Fibroblast of skin of right quadriceps (primary cell): Measurements from ENCODE around the gene EVI5.
"Not testable (repeated sequence)": the region's sequence is repeated elsewhere in the genome, so short reads cannot be mapped to it uniquely, and the experiment has no call there.

Experiments used
- DNase-seq: peaks from one replicate; pipeline ENCODE4 v3.0.0-alpha.2; 2013

EVI5 gene

GRCh38 chr1:92567211-92567868, 217.6 kb downstream of the EVI5 start:
- DNase-seq: peak; percentile 43

- no peak for DNase-seq
Observed at GRCh38 chr1:92563457-92564216, 221.3 kb downstream of the EVI5 start.

GRCh38 chr1:92556350-92556749, 228.6 kb downstream of the EVI5 start:
- DNase-seq: no peak

GRCh38 chr1:92554216-92554615, 230.7 kb downstream of the EVI5 start:
- no peak for DNase-seq

- DNase-seq: no peak
Observed at GRCh38 chr1:92551916-92552315, 233.0 kb downstream of the EVI5 start.

- no peak for DNase-seq
Observed at GRCh38 chr1:92544756-92545165, 240.1 kb downstream of the EVI5 start.

GRCh38 chr1:92543131-92544055, 241.5 kb downstream of the EVI5 start:
- no peak for DNase-seq

GRCh38 chr1:92538413-92539061, 246.4 kb downstream of the EVI5 start:
- DNase-seq: no peak

- DNase-seq: peak; percentile 15
Observed at GRCh38 chr1:92538048-92538412, 246.9 kb downstream of the EVI5 start.

- peak; percentile 8 for DNase-seq
Observed at GRCh38 chr1:92536980-92537884, 247.7 kb downstream of the EVI5 start.

- DNase-seq: no peak
Observed at GRCh38 chr1:92536211-92536979, 248.5 kb downstream of the EVI5 start.

GRCh38 chr1:92532371-92532770, 252.5 kb downstream of the EVI5 start:
- not testable (repeated sequence) for DNase-seq

GRCh38 chr1:92531939-92532338, 253.0 kb downstream of the EVI5 start:
- not testable (repeated sequence) for DNase-seq

GRCh38 chr1:92527670-92528069, 257.2 kb downstream of the EVI5 start:
- DNase-seq: no peak

GRCh38 chr1:92524944-92525590, 259.8 kb downstream of the EVI5 start:
- not testable (repeated sequence) for DNase-seq

- DNase-seq: no peak
Observed at GRCh38 chr1:92519043-92519442, 265.9 kb downstream of the EVI5 start.

GRCh38 chr1:92516574-92516973, 268.3 kb downstream of the EVI5 start:
- no peak for DNase-seq

GRCh38 chr1:92515796-92516201, 269.1 kb downstream of the EVI5 start:
- peak; percentile 25 for DNase-seq

GRCh38 chr1:92511541-92511940, 273.4 kb downstream of the EVI5 start:
- DNase-seq: no peak

- DNase-seq: no peak
Observed at GRCh38 chr1:92509619-92510018, 275.3 kb downstream of the EVI5 start.
